OCI-LY1 (cell line): ENCODE data around the gene USP36.
"Not testable (repeated sequence)": the region's sequence is repeated elsewhere in the genome, so short reads cannot be mapped to it uniquely, and the experiment has no call there.

Experiments used
- H2AFZ ChIP-seq: fragments of 200-600 bp; sonication (generic), shearing (Covaris generic); 2 replicates; pipeline ENCODE4 v1.6.0; 2014; ENCODE audit warnings: antibody characterized with exemption, mild to moderate bottlenecking, low read length
- H3F3A ChIP-seq: fragments of 200-600 bp; sonication (generic), shearing (Covaris generic); 2 replicates; pipeline ENCODE4 v1.6.0; 2014; ENCODE audit warnings: mild to moderate bottlenecking, antibody characterized with exemption, low read length, moderate library complexity; ENCODE audit not compliant: insufficient read depth
- H3K27ac ChIP-seq: fragments of 200-600 bp; sonication (generic); 2 replicates; pipeline ENCODE4 v1.5.1; 2014; ENCODE audit warnings: low read length, mixed run types, mild to moderate bottlenecking, low read depth; ENCODE audit not compliant: poor library complexity, severe bottlenecking
- H3K27me3 ChIP-seq: fragments of 200-600 bp; sonication (generic); 2 replicates; pipeline ENCODE4 v1.6.0; 2014; ENCODE audit warnings: antibody characterized with exemption, mild to moderate bottlenecking, low read length, moderate library complexity; ENCODE audit not compliant: insufficient read depth
- H3K36me3 ChIP-seq: fragments of 200-600 bp; sonication (generic); 2 replicates; pipeline ENCODE4 v1.6.1; 2014; ENCODE audit warnings: mild to moderate bottlenecking, antibody characterized with exemption, low read length, moderate library complexity, mixed read lengths; ENCODE audit not compliant: insufficient read depth
- H3K4me1 ChIP-seq: fragments of 200-600 bp; sonication (generic); 2 replicates; pipeline ENCODE4 v1.5.1; 2014; ENCODE audit warnings: mild to moderate bottlenecking, low read length, moderate library complexity; ENCODE audit not compliant: insufficient read depth, severe bottlenecking
- H3K4me2 ChIP-seq: fragments of 200-600 bp; sonication (generic), shearing (Covaris generic); 2 replicates; pipeline ENCODE4 v1.6.1; 2014; ENCODE audit warnings: low read length
- H3K4me3 ChIP-seq: fragments of 200-600 bp; sonication (generic); 2 replicates; pipeline ENCODE4 v1.5.1; 2014; ENCODE audit warnings: low read length, low read depth, mild to moderate bottlenecking, mixed read lengths; ENCODE audit not compliant: poor library complexity, severe bottlenecking
- H3K79me2 ChIP-seq: fragments of 200-600 bp; shearing (Covaris generic); 2 replicates; pipeline ENCODE4 v1.6.1; 2016; ENCODE audit warnings: mixed run types, low read length, mixed read lengths; ENCODE audit not compliant: insufficient read depth
- H3K9ac ChIP-seq: fragments of 200-600 bp; sonication (generic), shearing (Covaris generic); 2 replicates; pipeline ENCODE4 v1.6.1; 2014; ENCODE audit warnings: mild to moderate bottlenecking, low read length, mixed read lengths
- H3K9me2 ChIP-seq: fragments of 200-600 bp; sonication (generic), shearing (Covaris generic); 2 replicates; pipeline ENCODE4 v1.6.1; 2014; ENCODE audit warnings: low read depth, mild to moderate bottlenecking, low read length, mixed read lengths
- H3K9me3 ChIP-seq: fragments of 200-600 bp; shearing (Covaris generic); 2 replicates; pipeline ENCODE4 v1.6.1; 2014; ENCODE audit warnings: low read length, mixed read lengths
- H4K20me1 ChIP-seq: fragments of 200-600 bp; sonication (generic), shearing (Covaris generic); 2 replicates; pipeline ENCODE4 v1.6.0; 2016; ENCODE audit warnings: mild to moderate bottlenecking, low read length; ENCODE audit not compliant: insufficient read depth
- CTCF ChIP-seq: fragments of 200-600 bp; sonication (generic), shearing (Covaris generic); IDR thresholded peaks from 2 replicates; pipeline ENCODE4 v1.5.1; 2017; ENCODE audit warnings: mild to moderate bottlenecking, antibody characterized with exemption, low read length, moderate library complexity, mixed read lengths
- EZH2 ChIP-seq: fragments of 200-600 bp; sonication (generic), shearing (Covaris generic); IDR thresholded peaks from 2 replicates; pipeline ENCODE4 v1.8.0; 2017; ENCODE audit warnings: borderline replicate concordance, mixed run types, mild to moderate bottlenecking, antibody characterized with exemption, low read length, moderate library complexity, mixed read lengths

The USP36 gene

DNA sequence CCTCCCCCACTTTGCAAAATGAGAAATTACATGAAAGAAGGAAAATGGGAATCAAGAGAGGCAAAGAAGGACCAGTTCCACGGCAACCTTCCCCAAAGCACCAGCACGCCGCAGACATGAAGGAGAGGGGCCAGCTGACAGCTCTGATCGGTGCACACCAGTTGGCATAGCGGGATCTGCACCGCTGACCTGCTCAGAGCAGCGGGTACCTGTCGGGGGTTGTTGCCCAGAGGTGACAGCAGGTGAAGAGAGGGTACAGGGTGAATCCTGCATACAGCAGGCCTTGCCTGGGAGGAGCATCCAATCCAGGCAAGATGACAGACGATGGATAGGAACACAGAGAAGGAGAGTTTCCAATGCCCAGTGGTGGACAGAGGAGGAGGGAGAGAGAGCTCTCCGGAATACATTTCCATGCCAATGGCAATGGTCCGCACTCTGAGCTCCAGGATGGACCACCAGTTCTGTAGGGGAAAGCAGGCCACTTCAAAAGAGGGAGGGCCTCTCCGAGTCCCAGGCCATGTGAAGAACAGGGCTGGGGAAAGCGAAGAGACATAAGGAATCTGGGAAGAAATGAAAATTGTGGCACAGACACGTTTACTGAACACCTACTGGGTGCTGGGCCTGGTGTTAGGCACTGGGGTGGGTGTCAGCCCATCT lies 38.4 kb upstream of the USP36 start:
- Histone ChIP-seq H3K9ac (no peak overlapping the region), H3K36me3 (no peaks in the 10 kb centered on the region), H3K9me2 (no peaks in the 10 kb centered on the region), H3K27me3 (no peaks in the 10 kb centered on the region; the same call in none of the 2 replicates), H3K4me2 (no peak overlapping the region), H4K20me1 (no peaks in the 10 kb centered on the region), H3K9me3 (no peaks in the 10 kb centered on the region), H3K4me1 (no peaks in the 10 kb centered on the region), H2AFZ (no peak overlapping the region), H3K27ac (no peak overlapping the region), H3K79me2 (no peaks in the 10 kb centered on the region), H3K4me3 (no peak overlapping the region), H3F3A (no peaks in the 10 kb centered on the region)
- TF ChIP-seq CTCF (no peak), EZH2 (no peak)

- no peaks in the 10 kb centered on the region; the same call in none of the 2 replicates for H3K27me3 ChIP-seq
- no peak for TF ChIP-seq CTCF
- TF ChIP-seq EZH2 = no peak
- H4K20me1 ChIP-seq = no peaks in the 10 kb centered on the region
- H3K4me2 ChIP-seq = no peak overlapping the region
- H3K9me2 ChIP-seq = no peaks in the 10 kb centered on the region
- H3K9ac ChIP-seq = no peak overlapping the region
- no peaks in the 10 kb centered on the region for H3K9me3 ChIP-seq
- H3K4me3 ChIP-seq = no peak overlapping the region
- H3K79me2 ChIP-seq = no peaks in the 10 kb centered on the region
- H3F3A ChIP-seq = no peaks in the 10 kb centered on the region
- H3K27ac ChIP-seq = no peak overlapping the region
- no peaks in the 10 kb centered on the region for H3K4me1 ChIP-seq
- H3K36me3 ChIP-seq = no peaks in the 10 kb centered on the region
- H2AFZ ChIP-seq = no peak overlapping the region
Observed at GRCh38 chr17:78878261-78878660, 37.6 kb upstream of the USP36 start.

GRCh38 chr17:78876954-78877517 lies 36.4 kb upstream of the USP36 start:
- H3K9ac ChIP-seq, H3K4me2 ChIP-seq, H3F3A ChIP-seq, H3K27ac ChIP-seq, H3K4me3 ChIP-seq, H3K9me2 ChIP-seq, H4K20me1 ChIP-seq, H3K4me1 ChIP-seq, H2AFZ ChIP-seq, H3K36me3 ChIP-seq, H3K79me2 ChIP-seq, H3K9me3 ChIP-seq, H3K27me3 ChIP-seq: not testable (repeated sequence)

- H3K36me3 ChIP-seq = no peaks in the 10 kb centered on the region
Observed at GRCh38 chr17:78876094-78876597, 35.5 kb upstream of the USP36 start.

More at GRCh38 chr17:78876094-78876597, 35.5 kb upstream of the USP36 start:
- Histone ChIP-seq H2AFZ (no peak overlapping the region), H3K27me3 (no peaks in the 10 kb centered on the region; the same call in none of the 2 replicates), H3K4me3 (no peak overlapping the region), H3K27ac (no peak overlapping the region), H3F3A (no peaks in the 10 kb centered on the region), H3K9me2 (no peaks in the 10 kb centered on the region), H4K20me1 (no peaks in the 10 kb centered on the region), H3K79me2 (no peaks in the 10 kb centered on the region), H3K4me1 (no peaks in the 10 kb centered on the region), H3K9ac (no peak overlapping the region), H3K9me3 (no peaks in the 10 kb centered on the region), H3K4me2 (no peak overlapping the region)
- TF ChIP-seq EZH2 (no peak), CTCF (no peak)
